Measurements from ENCODE around the gene PRDM16.
A peak's percentile ranks its signal among the peaks of the same experiment; 100 is the strongest.

The PRDM16 gene

DNA sequence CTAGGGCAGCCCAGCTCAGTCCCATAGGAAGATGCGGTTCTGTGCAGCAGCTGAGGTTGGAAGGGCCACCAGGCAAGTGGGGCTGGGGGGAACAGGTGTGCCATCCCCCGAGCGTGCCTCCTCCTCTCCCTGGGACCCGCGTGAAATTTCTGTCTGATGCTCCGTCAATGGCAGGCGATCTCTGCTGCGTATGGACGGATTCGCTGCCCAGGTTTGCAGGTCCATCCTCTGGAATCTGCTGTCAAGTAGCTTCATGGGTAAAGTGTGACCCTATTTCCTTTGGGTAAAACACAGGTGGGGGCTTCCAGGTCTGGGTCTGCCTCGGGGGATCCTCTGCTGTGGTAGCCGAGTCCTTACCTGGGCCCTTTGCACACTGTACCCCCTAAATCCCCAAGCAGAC lies 270.9 kb downstream of the PRDM16 start:
- no peak for DNase-seq (ENCODE audit: low spot score)

DNA sequence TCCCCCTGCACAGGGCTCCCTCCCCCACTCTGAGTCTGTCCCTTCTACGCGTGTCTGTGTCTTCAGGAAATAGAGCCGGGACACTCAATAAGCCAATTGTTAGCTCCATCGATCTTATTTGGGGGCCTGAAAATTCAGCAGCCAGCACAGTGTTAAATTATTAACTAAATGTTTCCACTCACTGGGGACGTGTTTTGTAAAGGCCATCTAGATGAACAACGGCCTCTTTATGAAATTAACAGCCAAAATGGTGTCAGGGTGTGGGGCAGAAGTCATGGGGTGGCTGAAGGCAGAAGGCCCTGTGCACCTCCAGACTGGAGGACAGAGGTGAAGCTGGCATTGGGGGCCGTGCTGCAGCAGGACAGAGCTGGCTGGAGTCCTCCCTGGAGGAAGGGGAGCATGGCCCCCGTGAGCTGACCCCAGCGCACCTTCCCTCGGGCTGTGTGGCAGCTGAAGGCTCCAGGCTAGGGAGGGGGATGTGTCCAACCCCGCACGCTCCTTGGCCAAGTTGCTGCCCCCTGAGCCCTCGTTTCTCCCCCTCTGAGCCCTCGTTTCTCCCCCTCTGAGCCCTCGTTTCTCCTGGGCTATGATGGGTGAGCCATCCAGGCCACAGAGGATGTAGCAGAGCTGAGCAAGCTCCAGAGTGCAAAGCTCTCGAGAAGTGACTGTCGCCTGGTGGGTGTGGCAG lies 271.7 kb downstream of the PRDM16 start:
- no peak for DNase-seq (ENCODE audit: low spot score)

DNA sequence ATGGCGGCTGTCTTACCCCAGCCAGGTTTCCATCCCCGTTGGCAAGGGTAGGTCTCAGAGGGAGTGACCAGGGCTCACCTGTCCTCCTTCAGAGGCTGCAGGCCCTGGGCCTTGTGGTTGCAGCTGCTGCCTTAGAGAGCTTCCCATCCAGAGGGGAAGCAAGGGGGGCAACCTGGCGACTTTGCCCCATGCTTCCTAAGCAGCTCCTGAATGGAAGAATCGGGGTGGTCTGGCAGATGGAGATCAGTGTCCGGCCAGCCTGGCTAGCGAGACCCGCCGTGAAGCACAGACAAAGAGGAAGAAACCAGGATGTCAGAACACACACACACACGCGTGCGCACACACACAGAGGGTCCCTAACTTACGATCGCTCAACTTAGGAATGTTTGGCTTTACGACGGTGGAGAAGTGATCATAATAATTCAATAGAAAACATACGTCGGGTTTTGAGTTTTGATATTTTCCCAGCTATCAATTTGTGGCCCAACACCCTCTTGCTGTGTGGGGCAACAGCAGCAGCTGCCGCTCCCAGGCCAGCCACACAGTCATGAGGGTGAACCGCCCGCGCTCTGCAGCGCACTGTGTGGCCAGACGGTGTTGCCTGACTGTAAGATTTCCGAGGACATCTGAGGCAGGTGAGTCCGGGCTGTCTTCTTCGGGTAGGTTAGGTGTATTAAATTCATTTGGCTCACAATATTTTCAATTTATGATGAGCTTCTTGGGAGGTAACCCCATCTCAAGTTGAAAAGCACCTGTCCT lies 272.4 kb downstream of the PRDM16 start:
- DNase-seq (ENCODE audit: low spot score), result no peak

DNA sequence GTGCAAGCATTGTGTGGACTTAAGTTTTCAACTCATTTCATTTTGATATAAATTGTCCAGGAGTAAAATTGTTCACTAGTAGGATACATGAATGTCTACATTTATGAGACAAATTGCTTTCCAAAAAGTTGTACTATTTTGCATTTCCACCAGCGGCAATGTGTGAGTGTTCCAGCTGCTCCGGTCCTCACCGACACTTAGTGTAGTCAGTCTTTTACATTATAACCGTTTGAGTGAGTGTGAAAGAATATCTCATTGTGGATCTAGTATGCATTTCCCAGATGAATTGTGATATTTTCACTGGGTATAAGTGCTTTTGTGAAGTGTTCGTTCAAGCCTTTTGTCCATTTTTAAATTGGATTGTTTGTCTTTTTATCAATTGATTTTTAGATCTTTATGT lies 274.0 kb downstream of the PRDM16 start:
- DNase-seq (ENCODE audit: low spot score), result no peak

DNA sequence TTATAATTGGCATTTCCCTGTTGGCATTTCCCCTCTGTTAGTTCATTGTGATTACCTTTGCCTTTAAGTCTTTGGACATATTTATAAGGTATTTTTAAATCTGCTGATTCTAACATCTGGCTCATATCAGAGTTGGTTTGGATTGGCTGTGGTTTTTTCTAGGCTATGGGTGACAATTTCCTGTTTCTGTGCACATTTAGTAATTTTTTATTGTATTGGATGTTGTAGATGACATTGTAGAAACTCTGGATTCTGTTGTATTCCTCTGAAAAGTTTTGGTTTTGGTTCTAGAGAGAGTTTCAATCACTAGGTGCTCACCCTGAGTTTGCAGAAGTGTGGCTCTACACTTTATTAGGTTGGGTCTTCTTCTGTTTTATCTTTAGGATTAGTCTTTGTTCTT lies 275.4 kb downstream of the PRDM16 start:
- no peak for DNase-seq (ENCODE audit: low spot score)

DNA sequence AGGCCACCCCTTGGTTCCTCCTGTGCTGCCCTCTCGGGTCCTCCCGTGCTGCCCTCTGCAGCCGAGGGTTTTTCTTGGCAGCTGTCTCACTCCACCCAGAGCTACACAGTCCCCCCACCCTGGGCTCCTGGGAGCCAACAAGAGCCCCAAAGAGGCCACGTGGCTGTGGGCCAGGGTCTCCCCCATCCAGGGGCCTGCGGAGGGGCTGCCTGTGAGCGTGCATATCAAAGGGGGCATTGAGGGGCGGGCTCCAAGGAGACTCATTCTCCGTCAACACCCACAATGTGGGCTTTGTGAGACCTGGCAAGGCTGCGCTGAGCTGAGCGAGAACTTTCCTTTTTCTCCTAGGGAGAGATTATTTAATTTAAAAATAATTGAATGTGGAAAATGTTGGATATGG lies 276.8 kb downstream of the PRDM16 start:
- no peak for DNase-seq (ENCODE audit: low spot score)

DNA sequence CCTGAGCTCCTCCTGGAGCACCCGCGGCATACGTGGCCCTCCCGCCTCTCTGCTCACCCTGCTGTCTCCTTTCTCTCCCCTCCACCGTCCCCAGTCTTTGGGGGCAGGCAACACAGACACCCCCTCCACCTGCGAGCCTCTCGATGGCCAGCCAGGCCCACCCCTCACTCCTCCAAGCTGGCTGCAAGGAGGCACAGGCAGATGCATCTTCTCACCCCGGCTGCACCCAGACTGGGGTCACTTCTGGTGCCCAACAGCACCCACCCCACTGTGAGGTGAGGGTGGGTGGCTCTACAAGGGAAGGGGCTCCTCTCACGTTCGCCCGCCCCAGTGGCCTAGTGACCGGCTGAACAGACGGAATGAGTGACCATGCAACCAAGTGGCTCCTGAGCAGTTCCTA lies 277.5 kb downstream of the PRDM16 start:
- DNase-seq (ENCODE audit: low spot score), result no peak

DNA sequence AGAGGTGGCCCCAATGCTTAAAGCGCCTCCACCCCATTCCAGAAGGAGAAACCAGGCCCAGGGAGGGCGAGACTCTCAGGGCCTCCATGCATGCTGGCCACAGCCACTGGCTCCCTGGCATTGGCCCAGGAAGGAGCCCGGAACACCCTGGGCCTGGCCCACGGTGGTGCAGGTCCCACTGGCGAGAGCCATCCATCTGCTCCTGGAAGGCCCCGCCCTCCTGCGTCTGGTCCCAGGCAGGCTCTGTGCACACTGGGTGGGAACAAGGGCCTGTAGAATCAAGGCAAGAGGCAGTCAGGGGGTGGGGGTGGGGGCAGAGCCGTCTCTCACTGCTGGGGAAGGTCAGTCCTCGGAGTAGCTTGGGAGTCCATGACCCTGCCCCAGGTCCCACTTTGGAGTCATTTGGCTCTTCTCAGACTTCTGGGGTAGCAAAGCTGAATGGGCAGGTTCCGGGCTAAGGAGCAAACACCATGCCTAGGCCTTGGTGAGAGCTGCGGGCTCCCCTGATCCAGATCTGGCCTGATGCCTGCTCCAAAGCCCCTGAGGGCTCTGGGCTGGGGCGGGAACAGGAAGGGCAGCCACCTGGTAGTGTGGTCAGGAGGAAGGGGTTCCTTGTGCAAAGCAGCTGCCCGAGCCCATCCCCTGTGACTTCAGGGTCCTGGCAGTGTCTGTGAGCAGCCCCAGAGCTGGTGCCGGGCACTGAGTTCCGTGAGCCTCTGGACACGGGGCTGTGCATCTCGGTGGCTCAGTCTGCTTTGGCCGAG lies 278.4 kb downstream of the PRDM16 start:
- DNase-seq (ENCODE audit: low spot score), result no peak

DNA sequence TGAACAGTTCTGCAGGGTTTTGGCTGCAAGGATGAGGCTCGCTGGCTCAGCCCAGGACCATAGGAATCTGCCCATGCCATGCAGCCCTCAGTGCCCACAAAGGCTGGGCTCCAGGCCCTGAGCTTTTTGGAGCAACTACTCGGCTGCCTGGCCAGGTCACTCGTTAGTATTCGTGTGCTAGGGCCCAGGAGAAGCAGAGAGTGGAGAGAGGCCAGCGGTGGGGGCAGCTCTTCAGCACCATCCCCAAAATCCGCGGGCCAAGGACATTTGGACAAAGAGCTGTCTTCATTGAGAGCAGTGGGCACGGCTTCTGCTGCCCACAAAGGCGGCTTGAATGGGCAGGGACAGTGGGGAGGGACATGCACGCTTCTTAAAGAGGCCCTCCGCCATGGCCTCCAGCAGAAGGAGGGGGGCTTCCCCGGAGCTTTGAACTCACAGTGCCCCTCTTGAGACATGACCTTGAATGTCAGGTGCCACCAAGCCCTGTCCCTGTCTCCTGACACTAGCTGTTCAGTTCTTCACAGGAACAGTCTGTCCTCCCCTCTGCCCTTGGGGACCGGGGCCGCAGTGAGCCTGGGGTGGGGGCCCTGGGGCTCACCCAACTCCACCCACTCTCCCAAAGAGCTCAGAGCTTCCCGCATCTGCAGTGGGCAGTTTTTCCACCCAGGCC lies 279.3 kb downstream of the PRDM16 start:
- DNase-seq (ENCODE audit: low spot score), result no peak

DNA sequence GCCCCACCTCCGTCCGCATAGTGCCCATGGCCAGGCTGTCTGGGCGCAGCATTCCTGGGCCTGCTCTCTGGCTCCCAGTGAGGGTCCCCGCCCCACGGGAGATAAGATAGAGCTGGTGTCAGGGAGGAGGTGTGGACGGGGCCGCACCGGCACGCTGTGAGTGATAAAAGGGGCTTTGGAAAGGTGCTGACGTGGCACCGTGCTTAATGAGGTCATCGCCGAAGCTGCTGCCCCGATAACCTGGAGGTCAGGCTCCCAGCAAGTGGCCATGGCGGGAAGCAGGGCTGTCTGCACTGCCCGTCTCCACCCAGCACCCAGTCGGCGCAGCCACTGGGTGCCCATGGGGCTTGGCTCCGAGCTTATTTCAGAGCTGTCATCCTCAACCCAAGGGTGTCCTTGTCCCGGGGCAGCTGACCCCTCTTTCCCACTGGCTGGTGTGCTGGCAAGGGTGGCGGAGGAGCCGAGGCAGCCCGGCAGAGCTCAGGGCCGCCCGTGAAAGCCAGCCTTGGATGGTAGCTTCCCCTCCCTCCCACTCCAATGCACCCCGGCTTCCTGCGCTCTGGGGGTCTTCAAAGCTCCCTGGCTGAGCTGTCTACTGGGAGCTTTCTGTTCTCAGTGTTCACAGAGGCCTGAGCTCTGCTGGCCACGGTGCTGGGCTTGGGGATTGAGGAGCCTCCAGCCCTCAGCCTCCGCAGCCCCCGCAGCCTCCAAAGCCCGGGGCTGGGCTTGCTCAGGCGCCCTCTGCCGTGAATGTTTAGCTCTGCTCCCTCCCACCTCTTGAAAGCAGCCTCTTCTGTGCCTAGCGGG lies 280.4 kb downstream of the PRDM16 start:
- DNase-seq (ENCODE audit: low spot score), result peak; percentile 21

DNA sequence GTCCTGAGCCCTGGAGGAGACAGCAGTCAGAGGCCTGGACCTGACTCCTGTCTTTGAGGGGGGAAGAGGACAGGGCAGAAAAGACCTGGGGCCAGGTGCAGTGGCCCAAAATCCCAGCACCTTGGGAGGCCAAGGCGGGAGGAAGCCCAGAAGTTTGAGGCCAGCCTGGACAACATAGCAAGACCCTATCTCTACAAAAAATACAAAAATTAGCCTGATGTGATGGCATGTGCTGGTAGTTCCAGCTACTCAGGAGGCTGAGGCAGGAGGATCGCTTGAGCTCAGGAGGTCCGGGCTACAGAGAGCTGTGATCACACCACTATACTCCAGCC lies 280.9 kb downstream of the PRDM16 start:
- DNase-seq (ENCODE audit: low spot score), result no peak

DNA sequence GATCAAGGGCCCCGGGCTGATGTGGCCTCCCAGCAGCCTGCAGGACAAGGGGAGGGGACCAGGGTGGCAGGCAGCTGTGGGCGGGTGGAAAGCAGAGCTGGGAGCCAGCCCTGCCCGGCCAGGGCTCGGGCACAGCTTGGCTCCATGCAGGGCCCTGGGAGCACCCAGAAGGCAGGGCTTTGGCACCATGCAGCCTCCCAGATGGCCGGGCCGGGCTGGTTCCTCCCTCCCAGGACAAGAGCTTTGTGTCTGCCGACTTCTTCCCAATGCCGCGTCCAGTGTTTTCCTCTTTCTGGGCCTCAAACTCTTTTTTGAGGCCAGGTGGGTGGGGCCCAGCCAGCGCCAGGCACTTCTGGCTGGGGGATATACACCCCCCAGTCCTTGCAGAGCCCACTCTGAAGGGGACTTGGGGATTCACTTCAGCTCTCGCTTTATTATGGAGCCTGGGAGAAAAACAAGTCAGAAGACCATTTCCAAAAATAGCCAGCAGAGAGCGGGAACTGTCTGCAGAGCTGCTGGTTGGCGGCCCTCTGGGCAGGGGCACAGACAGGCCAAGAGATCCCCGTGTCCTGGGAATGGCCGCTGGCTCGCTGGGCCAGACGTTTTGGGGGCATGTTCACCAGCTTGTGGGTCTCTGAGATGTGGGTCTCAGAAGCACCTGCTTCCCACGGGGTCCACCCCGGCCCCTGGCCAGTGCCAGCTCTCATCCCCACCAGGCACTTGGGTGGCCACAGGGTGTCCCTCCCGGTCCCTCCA lies 281.7 kb downstream of the PRDM16 start:
- DNase-seq (ENCODE audit: low spot score), result no peak

DNA sequence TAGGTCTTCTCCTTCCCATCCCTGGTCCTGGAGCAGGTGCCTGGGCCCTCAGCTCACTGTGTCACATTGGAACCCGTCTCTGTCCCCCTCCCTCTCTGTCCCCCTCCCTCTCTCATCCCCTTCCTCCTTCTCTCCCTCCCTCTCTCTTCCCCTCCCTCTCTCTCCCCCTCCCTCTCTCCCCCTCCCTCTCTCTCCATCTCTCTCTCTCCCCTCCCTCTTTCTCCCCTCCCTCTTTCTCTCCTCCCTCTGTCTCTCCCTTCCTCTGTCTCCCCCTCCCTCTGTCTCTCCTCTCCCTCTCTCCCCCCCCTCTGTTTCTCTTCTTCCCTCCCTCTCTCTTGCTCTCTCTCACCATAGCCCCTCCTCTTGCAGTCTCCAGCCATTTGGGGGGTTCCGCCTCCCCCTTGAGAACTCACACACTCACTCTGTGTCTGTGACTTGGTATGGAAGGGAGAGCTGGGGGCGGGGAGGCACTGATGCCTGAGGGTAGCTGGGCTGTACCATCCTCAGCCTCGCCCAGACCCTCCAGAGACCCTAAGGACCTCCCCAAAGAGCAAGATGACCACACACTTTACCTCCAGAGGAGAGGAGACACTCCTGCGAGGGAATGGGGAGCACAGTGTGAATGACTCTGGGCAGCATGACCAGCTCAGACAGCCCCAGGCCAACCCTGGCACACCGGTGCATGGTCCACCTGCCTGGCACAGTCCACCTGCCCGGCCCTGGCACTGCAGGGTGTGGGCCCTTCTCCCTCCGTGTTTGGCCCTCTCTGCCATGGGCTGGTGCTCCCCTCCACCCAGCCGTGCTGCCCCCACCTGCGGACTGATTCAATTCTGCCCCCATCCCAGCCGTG lies 282.7 kb downstream of the PRDM16 start:
- no peak for DNase-seq (ENCODE audit: low spot score)

DNA sequence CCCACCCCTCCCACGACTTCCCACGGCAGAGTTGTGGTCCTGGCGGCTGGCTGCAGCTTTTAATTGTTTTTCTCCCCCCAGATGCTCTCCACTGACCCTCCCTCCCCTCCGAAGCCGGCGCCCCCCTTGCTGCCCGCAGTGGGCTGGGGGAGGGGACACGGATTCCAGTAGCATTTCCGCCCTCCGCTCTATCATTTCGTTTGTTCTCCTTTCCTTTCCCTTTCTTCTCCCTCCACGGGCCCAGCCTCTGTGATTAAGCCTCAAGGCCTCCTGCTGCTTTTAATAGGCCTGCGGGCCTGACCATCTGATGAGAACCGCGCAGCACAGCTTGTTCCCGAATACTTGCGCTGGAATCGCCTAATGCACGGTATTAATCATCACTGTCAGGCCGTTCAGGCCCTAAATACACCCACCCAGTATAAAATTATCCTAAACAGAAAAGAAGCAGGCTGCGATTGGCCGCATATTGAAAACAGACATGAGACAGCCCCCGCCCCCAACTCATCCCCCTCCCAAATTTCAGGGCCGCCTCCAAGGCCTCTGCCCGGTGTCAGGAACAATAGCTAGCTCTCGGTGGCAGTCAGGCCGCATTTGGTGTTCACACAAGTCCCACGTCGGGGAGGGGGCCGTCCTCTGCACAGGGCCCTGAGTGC lies 283.4 kb downstream of the PRDM16 start:
- no peak for DNase-seq (ENCODE audit: low spot score)

DNA sequence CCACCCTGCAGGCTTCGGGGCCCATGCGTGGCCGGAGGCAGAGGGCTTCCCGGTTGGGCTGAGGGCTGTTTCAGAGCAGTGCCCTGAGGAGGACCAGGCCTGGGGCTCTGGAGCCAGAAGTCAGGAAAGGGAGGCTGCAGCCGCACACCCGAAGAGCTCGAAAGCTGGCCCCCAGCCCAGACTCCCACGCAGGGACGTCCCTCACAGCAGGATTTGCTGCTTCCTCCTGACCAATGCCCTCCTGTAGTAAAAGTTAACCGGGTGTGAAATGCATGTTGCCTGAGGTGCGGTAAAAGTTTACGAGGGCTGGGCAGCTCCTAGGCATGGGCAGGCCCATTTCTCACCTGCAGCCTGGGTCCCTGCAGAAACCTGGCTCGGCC lies 283.9 kb downstream of the PRDM16 start:
- no peak for DNase-seq (ENCODE audit: low spot score)

DNA sequence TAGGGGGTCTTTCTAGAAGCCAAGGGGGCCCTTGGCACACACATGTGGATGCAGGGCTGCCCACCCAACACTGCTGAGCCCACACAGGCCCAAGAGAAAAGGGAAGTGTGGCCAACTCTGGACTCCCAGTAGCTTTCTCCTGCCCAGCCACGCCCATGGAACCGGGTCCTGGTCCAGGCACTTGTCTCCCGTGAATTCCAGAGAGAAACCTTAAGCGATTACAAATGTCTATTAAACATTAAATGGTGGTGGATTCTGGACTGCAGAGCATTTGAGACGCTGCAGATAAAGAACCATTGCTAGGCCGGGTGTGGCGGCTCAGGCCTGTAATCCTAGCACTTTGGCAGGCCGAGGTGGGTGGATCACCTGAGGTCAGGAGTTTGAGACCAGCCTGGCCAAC lies 284.9 kb downstream of the PRDM16 start:
- DNase-seq (ENCODE audit: low spot score), result no peak

DNA sequence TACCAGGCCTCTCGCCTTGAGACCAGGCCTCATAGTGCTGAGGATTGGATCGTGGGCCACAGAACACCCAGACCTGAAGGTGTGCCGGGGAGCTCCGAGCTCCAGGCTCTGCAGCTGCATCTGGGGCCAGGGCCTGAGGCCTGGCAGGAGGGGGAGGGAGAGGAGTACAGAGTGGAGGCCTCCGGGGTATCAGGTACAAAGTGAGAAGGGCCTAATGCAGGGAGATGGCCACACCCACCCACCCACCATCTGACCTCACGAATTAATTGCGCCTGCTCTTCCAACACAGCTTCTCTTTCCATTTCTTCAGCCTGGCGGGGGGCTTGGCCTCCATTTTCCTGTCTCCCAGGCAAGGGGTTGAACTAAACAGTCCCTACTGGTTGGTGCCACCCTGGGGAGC lies 286.1 kb downstream of the PRDM16 start:
- no peak for DNase-seq (ENCODE audit: low spot score)

DNA sequence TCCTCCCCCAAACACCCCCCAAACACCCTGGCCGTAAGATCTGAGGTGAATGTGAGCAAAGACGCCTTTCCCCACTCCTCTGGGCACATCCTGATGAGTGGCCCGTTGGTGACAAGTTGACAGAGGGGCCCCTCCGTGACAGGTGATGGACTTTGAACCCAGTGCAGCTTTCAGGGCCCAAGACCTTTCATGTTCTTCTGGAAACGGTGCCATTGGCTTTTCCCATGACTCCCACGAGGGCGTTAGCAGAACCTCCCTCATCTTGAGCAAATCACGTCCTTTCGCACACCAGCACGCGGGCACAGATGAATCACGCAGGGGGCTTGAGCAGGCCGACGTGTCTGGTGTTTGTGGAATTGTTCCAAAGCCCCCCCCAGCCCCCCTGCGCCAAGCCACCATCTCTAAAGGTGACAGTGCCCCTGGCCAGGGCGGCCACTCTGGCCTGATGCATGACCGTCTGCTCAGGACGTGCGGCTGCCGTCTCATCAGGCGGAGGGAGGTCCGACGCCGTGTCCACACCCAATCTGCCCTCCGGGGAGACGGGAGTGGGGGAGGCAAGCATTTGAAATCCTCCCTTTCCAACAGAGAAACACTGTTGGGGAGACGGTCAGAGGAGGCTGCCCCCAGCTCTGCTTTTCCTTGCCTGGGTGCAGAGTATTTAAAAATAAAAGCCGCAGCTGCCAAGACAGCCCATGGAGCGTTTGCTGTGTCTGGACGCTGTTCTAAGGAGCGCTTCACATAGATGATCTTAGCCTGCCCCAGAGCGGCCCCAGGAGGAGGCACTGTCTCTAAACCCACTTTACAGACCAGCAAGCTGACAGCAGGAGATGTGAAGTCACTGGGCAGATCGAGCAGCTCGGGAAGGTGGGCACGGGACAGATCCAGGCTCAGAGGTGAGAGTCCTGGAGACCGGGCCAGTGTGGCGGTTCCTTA lies 287.2 kb downstream of the PRDM16 start:
- DNase-seq (ENCODE audit: low spot score), result no peak
